Keratinocyte (primary cell): ENCODE data around the gene PDE10A. TPM values are rescaled to one million over a fixed set of nuclear protein-coding genes. Genes with fewer than 3 reads are reported as not detected.

Source experiments
- DNase-seq: peaks from one replicate; pipeline ENCODE4 v3.0.0-alpha.2; 2011; ENCODE audit warnings: low read depth, missing footprints, low spot score
- FAIRE-seq: peaks from 2 replicates; lab custom pipeline; 2011; peaks lifted over from hg19 to GRCh38; lab: Jason Lieb, UNC
- H2AFZ ChIP-seq: 2 replicates; pipeline ENCODE4 v1.6.0; 2012; ENCODE audit warnings: low read length, control low read depth, inconsistent platforms; ENCODE audit not compliant: control insufficient read depth
- H3K27ac ChIP-seq: 2 replicates; pipeline ENCODE4 v1.5.1; 2011; ENCODE audit warnings: low read length; ENCODE audit not compliant: control insufficient read depth, insufficient read depth
- H3K27me3 ChIP-seq: 3 replicates; pipeline ENCODE4 v1.6.0; 2011; ENCODE audit warnings: low read length; ENCODE audit not compliant: control insufficient read depth, insufficient read depth; ENCODE audit errors: extremely low read depth
- H3K36me3 ChIP-seq, 2 experiments: 2 replicates in 1 of 2; 3 replicates in 1 of 2; pipeline ENCODE4 v1.5.1; 2011; ENCODE audit warnings: low read length in 2 of 2, mild to moderate bottlenecking in 1 of 2; ENCODE audit not compliant: control insufficient read depth in 2 of 2, insufficient read depth in 2 of 2; ENCODE audit errors: extremely low read depth in 1 of 2
- H3K4me1 ChIP-seq: 3 replicates; pipeline ENCODE4 v1.5.1; 2011; ENCODE audit warnings: low read length; ENCODE audit not compliant: control insufficient read depth, insufficient read depth; ENCODE audit errors: extremely low read depth
- H3K4me2 ChIP-seq: 3 replicates; pipeline ENCODE4 v1.6.0; 2011; ENCODE audit warnings: low read depth, low read length; ENCODE audit not compliant: control insufficient read depth, insufficient read depth; ENCODE audit errors: extremely low read depth
- H3K4me3 ChIP-seq, 3 experiments: fragments of 200-600 bp in 1 of 3; sonication (generic) in 1 of 3; 2 replicates in 2 of 3; 3 replicates in 1 of 3; pipeline ENCODE4 v1.5.1; 2011 to 2016; ENCODE audit warnings: low read length in 3 of 3, mild to moderate bottlenecking in 3 of 3, control low read depth in 2 of 3, inconsistent platforms in 1 of 3, low read depth in 1 of 3, mixed read lengths in 1 of 3, mixed run types in 1 of 3, moderate library complexity in 1 of 3; ENCODE audit not compliant: control insufficient read depth in 2 of 3, insufficient read depth in 2 of 3; ENCODE audit errors: extremely low read depth in 1 of 3
- H3K79me2 ChIP-seq: 2 replicates; pipeline ENCODE4 v1.6.0; 2012; ENCODE audit warnings: low read length; ENCODE audit not compliant: control insufficient read depth, insufficient read depth
- H3K9ac ChIP-seq: 3 replicates; pipeline ENCODE4 v1.6.0; 2011; ENCODE audit warnings: low read length; ENCODE audit not compliant: control insufficient read depth, insufficient read depth; ENCODE audit errors: extremely low read depth
- H3K9me1 ChIP-seq: 3 replicates; pipeline ENCODE4 v1.6.0; 2011; ENCODE audit warnings: low read length; ENCODE audit not compliant: control insufficient read depth, insufficient read depth; ENCODE audit errors: extremely low read depth
- H3K9me3 ChIP-seq: 2 replicates; pipeline ENCODE4 v1.5.1; 2012; ENCODE audit warnings: low read depth, low read length; ENCODE audit not compliant: control insufficient read depth
- H4K20me1 ChIP-seq: 3 replicates; pipeline ENCODE4 v1.6.0; 2011; ENCODE audit warnings: low read length; ENCODE audit not compliant: control insufficient read depth, insufficient read depth; ENCODE audit errors: extremely low read depth
- EZH2 ChIP-seq: IDR thresholded peaks from one replicate; pipeline ENCODE4 v1.6.1; 2012; ENCODE audit warnings: inconsistent platforms, mild to moderate bottlenecking, low read length, moderate library complexity
- dilution Hi-C: fragments of 300-500 bp; cut with MboI; formaldehyde crosslinking; loops from one replicate; pipeline ENCODE4 v1.7.0; 2020; ENCODE audit warnings: low sequenced_read_pairs; ENCODE audit not compliant: extremely low pct_ligation_motif_present
- polyA plus RNA-seq, 5 experiments: library from polyadenylated mRNA; depleted of rRNA in 3 of 5; stranded (reverse) in 3 of 5; stranded (forward) in 1 of 5; unstranded in 1 of 5; fragments of >200 nt; gene quantifications; 1 replicate in 1 of 5; 2 replicates in 3 of 5; 3 replicates in 1 of 5; pipeline versions ENCODE4 v1.2.1 to v1.2.3, GENCODE V29; 2011 to 2012; ENCODE audit warnings: missing spikeins in 2 of 5, low read depth in 1 of 5, low replicate concordance in 1 of 5
- TF ChIP-seq, protein P1 (sequence below), 3 experiments: IDR thresholded peaks in 1 of 3; conservative IDR thresholded peaks in 1 of 3; optimal IDR thresholded peaks in 1 of 3; 2 replicates in 2 of 3; 3 replicates in 1 of 3; pipeline versions ENCODE3 to v1.5.1; 2011; ENCODE audit warnings: low read length in 3 of 3, mild to moderate bottlenecking in 3 of 3, moderate library complexity in 2 of 3, control low read depth in 1 of 3, inconsistent platforms in 1 of 3; ENCODE audit not compliant: insufficient read depth in 2 of 3; ENCODE audit errors: extremely low read depth in 1 of 3

The PDE10A gene
- polyA plus RNA-seq, 1 donor (not counting 4 experiments of a cell fraction or from before 2014, with no cell fraction given) = not detected

DNA sequence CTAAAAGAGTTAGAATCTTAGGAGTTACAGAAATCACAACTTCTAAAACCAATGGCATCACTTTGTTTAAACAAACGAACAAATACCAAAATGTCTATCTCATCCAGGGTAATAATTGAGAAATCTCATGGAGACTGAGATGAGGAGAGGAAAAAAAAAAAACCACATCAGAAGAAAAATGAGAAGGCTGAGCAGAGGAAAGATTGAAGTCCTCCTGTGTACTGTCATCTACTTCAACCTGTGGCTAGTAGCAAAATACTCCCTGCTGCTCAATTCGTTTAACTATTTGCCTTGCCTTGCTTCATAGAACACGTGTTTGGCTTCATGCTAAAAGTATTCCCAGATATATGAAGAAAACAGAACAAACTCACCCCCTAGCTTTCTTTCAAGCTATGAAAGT, 143.7 kb downstream of the PDE10A start:
- H3K36me3 ChIP-seq = no peaks in the 10 kb centered on the region
- H2AFZ ChIP-seq = no peak overlapping the region
- no peaks in the 10 kb centered on the region for H3K4me1 ChIP-seq
- no peak for DNase-seq
- H3K27ac ChIP-seq = no peak overlapping the region
- H3K4me2 ChIP-seq = no peak overlapping the region
- no peaks in the 10 kb centered on the region for H3K79me2 ChIP-seq
- H3K9ac ChIP-seq = no peak overlapping the region
- no peaks in the 10 kb centered on the region for H3K9me1 ChIP-seq
- no peaks in the 10 kb centered on the region for H3K9me3 ChIP-seq
- no peak for TF ChIP-seq EZH2
- TF ChIP-seq, protein P1, sequence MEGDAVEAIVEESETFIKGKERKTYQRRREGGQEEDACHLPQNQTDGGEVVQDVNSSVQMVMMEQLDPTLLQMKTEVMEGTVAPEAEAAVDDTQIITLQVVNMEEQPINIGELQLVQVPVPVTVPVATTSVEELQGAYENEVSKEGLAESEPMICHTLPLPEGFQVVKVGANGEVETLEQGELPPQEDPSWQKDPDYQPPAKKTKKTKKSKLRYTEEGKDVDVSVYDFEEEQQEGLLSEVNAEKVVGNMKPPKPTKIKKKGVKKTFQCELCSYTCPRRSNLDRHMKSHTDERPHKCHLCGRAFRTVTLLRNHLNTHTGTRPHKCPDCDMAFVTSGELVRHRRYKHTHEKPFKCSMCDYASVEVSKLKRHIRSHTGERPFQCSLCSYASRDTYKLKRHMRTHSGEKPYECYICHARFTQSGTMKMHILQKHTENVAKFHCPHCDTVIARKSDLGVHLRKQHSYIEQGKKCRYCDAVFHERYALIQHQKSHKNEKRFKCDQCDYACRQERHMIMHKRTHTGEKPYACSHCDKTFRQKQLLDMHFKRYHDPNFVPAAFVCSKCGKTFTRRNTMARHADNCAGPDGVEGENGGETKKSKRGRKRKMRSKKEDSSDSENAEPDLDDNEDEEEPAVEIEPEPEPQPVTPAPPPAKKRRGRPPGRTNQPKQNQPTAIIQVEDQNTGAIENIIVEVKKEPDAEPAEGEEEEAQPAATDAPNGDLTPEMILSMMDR (optimal IDR thresholded peaks at IDR 0.05 in 1 of 3, IDR thresholded peaks at IDR 0.05 in 1 of 3, conservative IDR thresholded peaks at IDR 0.05 in 1 of 3; ENCODE audit: extremely low read depth in 1 of 3, insufficient read depth in 2 of 3, low read length in 3 of 3) = no peak
- H3K27me3 ChIP-seq = no peaks in the 10 kb centered on the region
- FAIRE-seq = no peak
- dilution Hi-C loops = no loop called here
- H3K4me3 ChIP-seq = no peak overlapping the region
- H4K20me1 ChIP-seq = no peaks in the 10 kb centered on the region

DNA sequence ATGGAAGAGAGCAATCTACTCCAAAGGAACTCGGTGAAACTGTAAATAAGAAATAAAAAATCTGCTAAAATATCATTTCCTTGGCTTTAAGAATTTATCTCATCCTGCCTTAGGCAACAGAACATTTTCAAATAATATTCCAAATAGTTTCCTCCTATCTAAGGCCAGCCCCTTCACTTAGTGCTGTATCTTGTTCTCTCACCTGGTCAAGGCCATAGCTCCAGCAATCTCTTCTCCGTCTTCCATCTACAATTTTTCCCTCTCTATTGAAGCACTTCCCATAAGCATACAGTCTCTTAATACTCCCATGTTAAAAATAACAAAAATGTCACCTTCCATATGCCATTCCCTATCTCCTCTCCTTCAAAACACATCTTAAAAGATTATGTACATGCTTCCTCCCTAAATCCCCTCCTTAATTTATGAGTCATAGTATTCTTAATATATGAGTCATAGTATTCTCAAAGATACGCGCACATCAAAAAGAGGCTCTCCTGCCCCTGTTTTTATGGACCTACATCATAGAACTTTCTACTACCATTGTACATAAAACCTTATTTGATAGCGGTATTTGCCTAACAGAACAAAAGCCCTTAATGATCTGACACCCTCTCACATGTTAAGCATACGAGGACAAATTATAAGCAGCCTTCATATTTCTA, 146.9 kb downstream of the PDE10A start:
- H3K27ac ChIP-seq = no peak overlapping the region
- H3K79me2 ChIP-seq = no peaks in the 10 kb centered on the region
- no peaks in the 10 kb centered on the region for H3K9me3 ChIP-seq
- H3K36me3 ChIP-seq = no peaks in the 10 kb centered on the region
- dilution Hi-C loops = no loop called here
- H3K4me3 ChIP-seq = no peak overlapping the region
- no peaks in the 10 kb centered on the region for H4K20me1 ChIP-seq
- FAIRE-seq (no peak), DNase-seq (no peak)
- no peak overlapping the region for H3K4me2 ChIP-seq
- H3K9me1 ChIP-seq = no peaks in the 10 kb centered on the region
- H3K27me3 ChIP-seq = no peaks in the 10 kb centered on the region
- TF ChIP-seq EZH2 = no peak
- TF ChIP-seq, protein P1 (optimal IDR thresholded peaks at IDR 0.05 in 1 of 3, IDR thresholded peaks at IDR 0.05 in 1 of 3, conservative IDR thresholded peaks at IDR 0.05 in 1 of 3; ENCODE audit: extremely low read depth in 1 of 3, insufficient read depth in 2 of 3, low read length in 3 of 3) = no peak
- H3K9ac ChIP-seq = no peak overlapping the region
- no peaks in the 10 kb centered on the region for H3K4me1 ChIP-seq
- H2AFZ ChIP-seq = no peak overlapping the region
